K562 (cell line): ENCODE results near the gene PRCP.

ENCODE experiments used
- BMI1 ChIP-seq: fragments of 150-350 bp; IDR thresholded peaks from 2 replicates; pipeline ENCODE4 v1.6.1; 2014; ENCODE audit warnings: low read length
- DPF2 ChIP-seq: fragments of 450-650 bp; IDR thresholded peaks from 2 replicates; pipeline ENCODE4 v1.6.1; 2016
- EP300 ChIP-seq: IDR thresholded peaks from 2 replicates; pipeline ENCODE4 v1.6.1; 2012; ENCODE audit warnings: low read length, improper control_type of control experiment
- EZH2 ChIP-seq: IDR thresholded peaks from 2 replicates; pipeline ENCODE4 v1.6.1; 2012; ENCODE audit warnings: low read depth, mild to moderate bottlenecking, inconsistent platforms, low read length, borderline replicate concordance
- GATAD2B ChIP-seq: fragments of 450-650 bp; IDR thresholded peaks from 2 replicates; pipeline ENCODE4 v1.6.1; 2017; ENCODE audit warnings: mild to moderate bottlenecking, borderline replicate concordance
- NCOA1 ChIP-seq: fragments of 450-650 bp; IDR thresholded peaks from 2 replicates; pipeline ENCODE4 v1.6.1; 2016; ENCODE audit warnings: low read depth
- POLR2A ChIP-seq: fragments of 450-650 bp; conservative IDR thresholded peaks from 2 replicates; pipeline ENCODE4 v1.6.1; 2016
- ZNF174 ChIP-seq: fragments of 250-450 bp; sonication (Bioruptor Pico); IDR thresholded peaks from 2 replicates; pipeline ENCODE4 v1.4.0; 2020; ENCODE audit warnings: mild to moderate bottlenecking

- TF ChIP-seq ZNF174 (CRISPR knock-in tag) (no peak), DPF2 (no peak), POLR2A (no peak), EP300 (no peak), GATAD2B (no peak), BMI1 (no peak), NCOA1 (no peak), EZH2 (no peak)
These were observed 113.4 kb downstream of the PRCP start for GRCh38 chr11:82786836-82787235.
